HepG2 (cell line): Measurements from ENCODE around the gene TPPP3. TPM values are rescaled to one million over a fixed set of nuclear protein-coding genes. Genes with fewer than 3 reads are reported as not detected.

ENCODE experiments used
- ATAC-seq: fragments of 200-7000 bp; cut with Tn5 transposase; 3 replicates; pipeline ENCODE4 v1.9.1; 2020; ENCODE audit warnings: mild to moderate bottlenecking, moderate library complexity
- BruUV-seq: library from RNA; stranded (reverse); fragments of 400-500 nt; replicated peaks from 2 replicates; lab custom pipeline; 2021; lab: Mats Ljungman, UMichigan
- CTCF ChIA-PET: fragments of 300-600 bp; formaldehyde crosslinking; extraction: SDS; loops from one replicate; lab custom pipeline; 2021; ENCODE audit warnings: low total read pairs, inconsistent platforms, low intra/inter-chr PET ratio; lab: Yijun Ruan, JAX
- POLR2A ChIA-PET: fragments of 350-600 bp; sonication (Branson Sonifier 250); formaldehyde crosslinking; loops from one replicate; lab custom pipeline; 2020; ENCODE audit warnings: antibody characterized with exemption, inconsistent platforms; lab: Yijun Ruan, JAX
- DNase-seq: peaks from one replicate; pipeline ENCODE4 v3.0.0-alpha.2; 2015; ENCODE audit warnings: low spot score
- FAIRE-seq: peaks from 3 replicates; lab custom pipeline; 2011; peaks lifted over from hg19 to GRCh38; lab: Jason Lieb, UNC
- H2AFZ ChIP-seq: one replicate; pipeline ENCODE4 v1.6.1; 2011; ENCODE audit warnings: low read length, inconsistent platforms
- H3K27ac ChIP-seq: fragments of 300-600 bp; 3 replicates; pipeline ENCODE4 v1.8.0; 2011; ENCODE audit warnings: mixed run types, mild to moderate bottlenecking, mixed read lengths, low read length, inconsistent platforms; ENCODE audit not compliant: insufficient read depth; ENCODE audit errors: extremely low read length
- H3K27me3 ChIP-seq, 2 experiments: fragments of 200-600 bp in 1 of 2; 2 replicates in 1 of 2; 3 replicates in 1 of 2; pipeline versions ENCODE4 v1.6.0 to v1.8.0; 2011; ENCODE audit warnings: low read length in 2 of 2, mild to moderate bottlenecking in 2 of 2, moderate library complexity in 2 of 2, inconsistent platforms in 1 of 2; ENCODE audit not compliant: insufficient read depth in 2 of 2, control insufficient read depth in 1 of 2
- H3K36me3 ChIP-seq, 2 experiments: fragments of 200-600 bp in 1 of 2; replicated peaks in 1 of 2; 2 replicates in 1 of 2; 3 replicates in 1 of 2; pipeline versions ENCODE4 v1.5.1 to v1.8.0; 2011; ENCODE audit warnings: low read length in 2 of 2, inconsistent platforms in 1 of 2; ENCODE audit not compliant: insufficient read depth in 2 of 2, control insufficient read depth in 1 of 2
- H3K4me1 ChIP-seq: 2 replicates; pipeline ENCODE4 v1.5.1; 2012; ENCODE audit warnings: low read length, inconsistent platforms; ENCODE audit not compliant: insufficient read depth
- H3K4me2 ChIP-seq: 2 replicates; pipeline ENCODE4 v1.6.0; 2011; ENCODE audit warnings: low read depth, low read length, inconsistent platforms
- H3K4me3 ChIP-seq, 3 experiments: fragments of 200-600 bp in 1 of 3; sonication (generic), shearing (Covaris generic) in 1 of 3; replicated peaks in 1 of 3; 2 replicates each; pipeline ENCODE4 v1.5.1; 2011 to 2016; ENCODE audit warnings: low read length in 3 of 3, inconsistent platforms in 2 of 3, low read depth in 2 of 3, mild to moderate bottlenecking in 2 of 3, control low read depth in 1 of 3, mixed read lengths in 1 of 3; ENCODE audit not compliant: insufficient read depth in 1 of 3
- H3K79me2 ChIP-seq: one replicate; pipeline ENCODE4 v1.6.1; 2011; ENCODE audit warnings: low read length, inconsistent platforms; ENCODE audit not compliant: insufficient read depth
- H3K9ac ChIP-seq: 2 replicates; pipeline ENCODE4 v1.6.0; 2011; ENCODE audit warnings: mild to moderate bottlenecking, low read depth, low read length, inconsistent platforms; ENCODE audit not compliant: insufficient read depth
- H3K9me3 ChIP-seq: 2 replicates; pipeline ENCODE4 v1.5.1; 2012; ENCODE audit warnings: mild to moderate bottlenecking, low read length
- H4K20me1 ChIP-seq: 2 replicates; pipeline ENCODE4 v1.6.0; 2011; ENCODE audit warnings: inconsistent platforms, mild to moderate bottlenecking, low read length, moderate library complexity; ENCODE audit not compliant: insufficient read depth
- HDAC6 ChIP-seq: fragments of 200-600 bp; sonication (generic); IDR thresholded peaks from 2 replicates; pipeline ENCODE4 v1.7.0; 2017; ENCODE audit warnings: mild to moderate bottlenecking, antibody characterized with exemption, low read length, low read depth
- KAT8 ChIP-seq: IDR thresholded peaks from 2 replicates; pipeline ENCODE4 v1.6.1; 2016; ENCODE audit warnings: missing genetic modification reagents, missing compliant biosample characterization
- MEIS2 ChIP-seq: sonication (generic); formaldehyde crosslinking; IDR thresholded peaks from 2 replicates; pipeline ENCODE4 v1.9.0; 2021; ENCODE audit warnings: mild to moderate bottlenecking, missing genetic modification reagents
- NFIC ChIP-seq: IDR thresholded peaks from 2 replicates; pipeline ENCODE4 v1.6.1; 2012; ENCODE audit warnings: mild to moderate bottlenecking, low read length, inconsistent platforms
- RBAK ChIP-seq: sonication (generic); formaldehyde crosslinking; IDR thresholded peaks from 2 replicates; pipeline ENCODE4 v1.5.1; 2020; ENCODE audit warnings: mild to moderate bottlenecking, missing genetic modification reagents
- RBFOX2 ChIP-seq: fragments of 200-400 bp; formaldehyde crosslinking; IDR thresholded peaks from 2 replicates; pipeline ENCODE4 v1.6.1; 2017; ENCODE audit warnings: low read depth, mild to moderate bottlenecking, low read length
- RFX3 ChIP-seq: IDR thresholded peaks from 2 replicates; pipeline ENCODE4 v1.6.1; 2016; ENCODE audit warnings: missing biosample characterization, missing genetic modification reagents
- RFXANK ChIP-seq: IDR thresholded peaks from 2 replicates; pipeline ENCODE4 v1.6.1; 2016
- SOX13 ChIP-seq, 3 experiments: fragments of 450-650 bp in 1 of 3; sonication (generic) in 1 of 3; formaldehyde crosslinking in 1 of 3; IDR thresholded peaks in 2 of 3; conservative IDR thresholded peaks in 1 of 3; 2 replicates each; pipeline versions ENCODE4 v1.5.0 to v1.6.1; 2016 to 2020; ENCODE audit warnings: antibody characterized with exemption in 1 of 3, mild to moderate bottlenecking in 1 of 3, missing compliant biosample characterization in 1 of 3, missing genetic modification reagents in 1 of 3, moderate library complexity in 1 of 3
- TCF7L2 ChIP-seq: IDR thresholded peaks from 2 replicates; pipeline ENCODE4 v1.6.1; 2011; ENCODE audit warnings: mild to moderate bottlenecking, low read depth, low read length, moderate library complexity
- U2AF1 ChIP-seq: fragments of 200-400 bp; formaldehyde crosslinking; optimal IDR thresholded peaks from 2 replicates; pipeline ENCODE3; 2017; ENCODE audit warnings: mild to moderate bottlenecking, low read depth, low read length
- XBP1 ChIP-seq: sonication (generic); formaldehyde crosslinking; IDR thresholded peaks from 2 replicates; pipeline ENCODE4 v1.5.0; 2020; ENCODE audit warnings: missing genetic modification reagents
- ZBTB3 ChIP-seq: sonication (generic); formaldehyde crosslinking; IDR thresholded peaks from 2 replicates; pipeline ENCODE4 v1.4.0; 2020; ENCODE audit warnings: low read depth, mild to moderate bottlenecking, moderate library complexity, missing genetic modification reagents, borderline replicate concordance
- ZNF121 ChIP-seq: sonication (generic); formaldehyde crosslinking; IDR thresholded peaks from 2 replicates; pipeline ENCODE4 v1.5.0; 2020; ENCODE audit warnings: mild to moderate bottlenecking, missing genetic modification reagents
- ZNF34 ChIP-seq: sonication (generic); formaldehyde crosslinking; IDR thresholded peaks from 2 replicates; pipeline ENCODE4 v1.4.0; 2020; ENCODE audit warnings: mild to moderate bottlenecking, missing genetic modification reagents, borderline replicate concordance
- ZNF674 ChIP-seq: sonication (generic); formaldehyde crosslinking; IDR thresholded peaks from 2 replicates; pipeline ENCODE4 v1.5.0; 2020; ENCODE audit warnings: low read depth, mild to moderate bottlenecking, missing genetic modification reagents
- ZNF749 ChIP-seq: sonication (generic); formaldehyde crosslinking; IDR thresholded peaks from 2 replicates; pipeline ENCODE4 v1.8.0; 2022; ENCODE audit warnings: mild to moderate bottlenecking, missing genetic modification reagents, moderate library complexity, borderline replicate concordance
- WGBS: methylation state at CpG from one replicate; pipeline ENCODE4 v1.1.6; 2017; ENCODE audit warnings: low lambda C conversion rate; 5-methylcytosine and 5-hydroxymethylcytosine counted together
- in situ Hi-C: cut with HindIII; loops from 2 replicates; pipeline ENCODE4 v1.10.0; 2017; ENCODE audit warnings: low pct_unique_long_range_greater_than_20kb; ENCODE audit not compliant: extremely low pct_ligation_motif_present
- intact Hi-C: fragments of 100-400 bp; cut with micrococcal nuclease; formaldehyde crosslinking; loops from one replicate; pipeline ENCODE4 v1.10.0; 2022; ENCODE audit not compliant: unreplicated experiment
- polyA plus RNA-seq, 8 experiments: library from polyadenylated mRNA; depleted of rRNA in 3 of 8; stranded (reverse) in 7 of 8; unstranded in 1 of 8; fragments of >200 nt; fragmentation: Illumina TruSeq in 4 of 8; extraction: Trizol in 4 of 8; gene quantifications; 2 replicates each; pipeline versions ENCODE4 v1.2.1 to v1.2.3, GENCODE V29; 2011 to 2016; ENCODE audit warnings: low read depth in 4 of 8, missing spikeins in 1 of 8, mixed read lengths in 1 of 8; ENCODE audit not compliant: insufficient read depth in 1 of 8
- total RNA-seq, 5 experiments: library from RNA; depleted of rRNA; stranded (reverse); fragments of >200 nt; fragmentation: Illumina TruSeq; extraction: Trizol; gene quantifications; 2 replicates each; pipeline ENCODE4 v1.2.3, GENCODE V29; 2016; ENCODE audit warnings: low read depth in 1 of 5
- TF ChIP-seq, protein P1 (sequence below): sonication (generic); formaldehyde crosslinking; IDR thresholded peaks from 2 replicates; pipeline ENCODE4 v1.4.0; 2020; ENCODE audit warnings: missing genetic modification reagents

Gene TPPP3
- total and polyA plus RNA-seq, 2 of the 13 experiments (the other 11 are each of a cell fraction or from before 2014, with no cell fraction given), result 0.16 to 0.44 TPM

- Histone ChIP-seq H3K27ac (no peak overlapping the region), H3K79me2 (no peaks in the 10 kb centered on the region), H3K4me3 (no peak overlapping the region), H4K20me1 (no peaks in the 10 kb centered on the region), H3K36me3 (no peaks in the 10 kb centered on the region), H2AFZ (peak overlapping the region; percentile 15), H3K9me3 (no peaks in the 10 kb centered on the region), H3K4me1 (peaks cover 70% of the 10 kb centered on the region), H3K27me3 (no peaks in the 10 kb centered on the region), H3K4me2 (no peak overlapping the region), H3K9ac (no peak overlapping the region)
- BruUV-seq, result no TSS peak
- DNase-seq (no peak), FAIRE-seq (no peak), ATAC-seq (no peak)
- TF ChIP-seq RFXANK (CRISPR knock-in tag) (no peak), XBP1 (CRISPR knock-in tag) (no peak)
- in situ Hi-C loops, result no loop called here
- CTCF ChIA-PET, result no interaction called here
- intact Hi-C loops, result no loop called here
- POLR2A ChIA-PET, result no interaction called here
Observed at GRCh38 chr16:67364600-67365235, 28.6 kb downstream of the TPPP3 start.

DNA sequence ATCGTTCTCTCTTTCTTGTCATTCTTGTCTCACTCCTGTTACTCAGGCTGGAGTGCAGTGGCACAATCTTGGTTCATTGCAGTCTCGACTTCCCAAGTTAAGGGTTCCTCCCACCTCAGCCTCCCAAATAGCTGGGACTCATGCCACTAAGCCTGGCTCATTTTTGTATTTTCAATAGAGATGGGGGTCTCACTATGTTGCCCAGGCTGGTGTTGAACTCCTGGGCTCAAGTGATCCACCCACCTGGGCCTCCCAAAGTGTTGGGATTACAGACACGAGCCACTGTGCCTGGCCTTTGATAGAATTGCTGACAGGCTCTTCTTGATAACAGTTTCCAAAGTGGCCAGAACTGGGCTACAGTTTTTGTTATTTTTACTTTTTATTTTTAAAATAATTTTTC is 32.3 kb downstream of the TPPP3 start:
- Histone ChIP-seq H3K4me3 (no peak overlapping the region), H3K27ac (no peak overlapping the region), H3K4me1 (peaks cover 57% of the 10 kb centered on the region), H3K27me3 (no peaks in the 10 kb centered on the region), H4K20me1 (no peaks in the 10 kb centered on the region), H3K79me2 (no peaks in the 10 kb centered on the region), H3K9ac (no peak overlapping the region), H3K36me3 (no peaks in the 10 kb centered on the region), H3K9me3 (no peaks in the 10 kb centered on the region), H3K4me2 (no peak overlapping the region), H2AFZ (no peak overlapping the region)
- BruUV-seq, result no TSS peak
- ATAC-seq (no peak), DNase-seq (no peak), FAIRE-seq (no peak)
- TF ChIP-seq U2AF1, result no peak
- TF ChIP-seq ZNF749 (CRISPR knock-in tag), result no peak
- no peak for TF ChIP-seq HDAC6
- TF ChIP-seq ZNF674, result no peak
- no peak for TF ChIP-seq RFX3 (CRISPR knock-in tag)
- no peak for TF ChIP-seq ZBTB3
- no peak for TF ChIP-seq RBAK (CRISPR knock-in tag)
- no peak for TF ChIP-seq NFIC
- no peak for TF ChIP-seq ZNF34 (CRISPR knock-in tag)
- TF ChIP-seq, protein P1, sequence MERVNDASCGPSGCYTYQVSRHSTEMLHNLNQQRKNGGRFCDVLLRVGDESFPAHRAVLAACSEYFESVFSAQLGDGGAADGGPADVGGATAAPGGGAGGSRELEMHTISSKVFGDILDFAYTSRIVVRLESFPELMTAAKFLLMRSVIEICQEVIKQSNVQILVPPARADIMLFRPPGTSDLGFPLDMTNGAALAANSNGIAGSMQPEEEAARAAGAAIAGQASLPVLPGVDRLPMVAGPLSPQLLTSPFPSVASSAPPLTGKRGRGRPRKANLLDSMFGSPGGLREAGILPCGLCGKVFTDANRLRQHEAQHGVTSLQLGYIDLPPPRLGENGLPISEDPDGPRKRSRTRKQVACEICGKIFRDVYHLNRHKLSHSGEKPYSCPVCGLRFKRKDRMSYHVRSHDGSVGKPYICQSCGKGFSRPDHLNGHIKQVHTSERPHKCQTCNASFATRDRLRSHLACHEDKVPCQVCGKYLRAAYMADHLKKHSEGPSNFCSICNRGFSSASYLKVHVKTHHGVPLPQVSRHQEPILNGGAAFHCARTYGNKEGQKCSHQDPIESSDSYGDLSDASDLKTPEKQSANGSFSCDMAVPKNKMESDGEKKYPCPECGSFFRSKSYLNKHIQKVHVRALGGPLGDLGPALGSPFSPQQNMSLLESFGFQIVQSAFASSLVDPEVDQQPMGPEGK (CRISPR knock-in tag), result no peak
- TF ChIP-seq RBFOX2, result no peak
- TF ChIP-seq ZNF121, result peak; percentile 91
- no peak for TF ChIP-seq KAT8 (CRISPR knock-in tag)
- no peak for TF ChIP-seq TCF7L2
- no peak for TF ChIP-seq MEIS2
- no peak for TF ChIP-seq SOX13 (IDR thresholded peaks at IDR 0.05)
- TF ChIP-seq SOX13 (CRISPR knock-in tag; conservative IDR thresholded peaks at IDR 0.05 in 1 of 2, IDR thresholded peaks at IDR 0.05 in 1 of 2), result 0 out of 4 replicates have a peak, but pooled peaks of 1 of the 2 experiments have one; percentile 0
- intact Hi-C loops (no loop called here), in situ Hi-C loops (no loop called here)
- 60% methylated on average over 3 of the region's 3 CpGs for WGBS
- CTCF ChIA-PET, result no interaction called here
- POLR2A ChIA-PET, result no interaction called here
